HCT116 (cell line): ENCODE data around the gene GRID2. TPM values are rescaled to one million over a fixed set of nuclear protein-coding genes. Genes with fewer than 3 reads are reported as not detected.

Experiments used
- ATAC-seq: fragments of 200-7000 bp; cut with Tn5 transposase; 2 replicates; pipeline ENCODE4 v1.9.1; 2020; ENCODE audit warnings: mild to moderate bottlenecking, moderate library complexity
- BruUV-seq: library from RNA; stranded (reverse); fragments of 400-500 nt; replicated peaks from 2 replicates; lab custom pipeline; 2021; lab: Mats Ljungman, UMichigan
- CTCF ChIA-PET: fragments of 300-600 bp; sonication (Branson Sonifier 250); formaldehyde crosslinking; loops from one replicate; lab custom pipeline; 2021; ENCODE audit warnings: antibody characterized with exemption; lab: Charles Lee
- POLR2A ChIA-PET: fragments of 300-600, 350-600 bp; sonication (Branson Sonifier 250); formaldehyde crosslinking; loops from one replicate; lab custom pipeline; 2021; ENCODE audit warnings: antibody characterized with exemption; lab: Charles Lee
- RAD21 ChIA-PET, 2 experiments: fragments of 300-600 bp; sonication (Branson Sonifier 250); formaldehyde crosslinking; loops; one replicate each; lab custom pipeline; 2023; ENCODE audit warnings: low total read pairs in 2 of 2; ENCODE audit not compliant: uncharacterized antibody in 2 of 2, unreplicated experiment in 2 of 2, low non-redundant PET in 1 of 2; lab: Charles Lee
- DNase-seq: peaks from one replicate; pipeline ENCODE4 v3.0.0-alpha.2; 2010; ENCODE audit warnings: low read depth, low spot score
- H2AFZ ChIP-seq: fragments of 200-600 bp; shearing (Covaris generic), sonication (generic); 2 replicates; pipeline ENCODE4 v1.6.1; 2017; ENCODE audit warnings: low read depth, mixed run types, mixed read lengths, antibody characterized with exemption, low read length; ENCODE audit not compliant: poor library complexity, severe bottlenecking
- H3K27ac ChIP-seq: 2 replicates; pipeline ENCODE4 v1.5.1; 2012; ENCODE audit warnings: low read depth, low read length
- H3K27me3 ChIP-seq: fragments of 200-600 bp; sonication (generic); 2 replicates; pipeline ENCODE4 v1.6.1; 2016; ENCODE audit warnings: mixed run types, low read length, mixed read lengths; ENCODE audit not compliant: insufficient read depth
- H3K36me3 ChIP-seq, 2 experiments: fragments of 200-500 bp in 1 of 2; fragments of 200-600 bp in 1 of 2; sonication (Bioruptor generic) in 1 of 2; sonication (generic) in 1 of 2; 2 replicates each; pipeline versions ENCODE4 v1.5.1 to v1.6.1; 2014 to 2016; ENCODE audit warnings: low read length in 2 of 2, inconsistent platforms in 1 of 2, mixed read lengths in 1 of 2, mixed run types in 1 of 2; ENCODE audit not compliant: insufficient read depth in 2 of 2, control insufficient read depth in 1 of 2
- H3K4me1 ChIP-seq, 2 experiments: fragments of 200-600 bp in 1 of 2; sonication (generic) in 1 of 2; 2 replicates each; pipeline versions ENCODE4 v1.5.1 to v1.6.1; 2012 to 2017; ENCODE audit warnings: low read length in 2 of 2, inconsistent platforms in 1 of 2, mild to moderate bottlenecking in 1 of 2, mixed read lengths in 1 of 2, mixed run types in 1 of 2, moderate library complexity in 1 of 2; ENCODE audit not compliant: insufficient read depth in 2 of 2, control insufficient read depth in 1 of 2
- H3K4me2 ChIP-seq: fragments of 200-600 bp; sonication (generic); 2 replicates; pipeline ENCODE4 v1.6.1; 2017; ENCODE audit warnings: mixed run types, low read length, mixed read lengths
- H3K4me3 ChIP-seq, 2 experiments: fragments of 200-600 bp in 1 of 2; sonication (generic) in 1 of 2; replicated peaks in 1 of 2; 2 replicates each; pipeline ENCODE4 v1.5.1; 2011 to 2016; ENCODE audit warnings: low read length in 2 of 2, control low read depth in 1 of 2, low read depth in 1 of 2, mild to moderate bottlenecking in 1 of 2, mixed read lengths in 1 of 2, mixed run types in 1 of 2
- H3K79me2 ChIP-seq: fragments of 200-600 bp; sonication (generic); 2 replicates; pipeline ENCODE4 v1.6.1; 2017; ENCODE audit warnings: mild to moderate bottlenecking, mixed run types, low read length, moderate library complexity, mixed read lengths; ENCODE audit not compliant: insufficient read depth
- H3K9ac ChIP-seq: fragments of 200-600 bp; sonication (generic); 2 replicates; pipeline ENCODE4 v1.6.1; 2016; ENCODE audit warnings: low read length, mixed read lengths
- H3K9me2 ChIP-seq: fragments of 200-600 bp; sonication (generic), shearing (Covaris generic); 2 replicates; pipeline ENCODE4 v1.6.1; 2017; ENCODE audit warnings: mixed run types, mild to moderate bottlenecking, moderate library complexity; ENCODE audit not compliant: insufficient read depth
- H3K9me3 ChIP-seq, 2 experiments: fragments of 200-500 bp in 1 of 2; fragments of 200-600 bp in 1 of 2; sonication (Bioruptor generic) in 1 of 2; sonication (generic) in 1 of 2; 2 replicates each; pipeline ENCODE4 v1.6.1; 2014 to 2017; ENCODE audit warnings: low read length in 2 of 2, mixed read lengths in 2 of 2, inconsistent platforms in 1 of 2, low read depth in 1 of 2, mild to moderate bottlenecking in 1 of 2, mixed run types in 1 of 2, moderate library complexity in 1 of 2; ENCODE audit not compliant: control insufficient read depth in 1 of 2, insufficient read depth in 1 of 2
- H4K20me1 ChIP-seq: fragments of 200-600 bp; sonication (generic), shearing (Covaris generic); 2 replicates; pipeline ENCODE4 v1.6.1; 2017; ENCODE audit warnings: mixed run types, mild to moderate bottlenecking, moderate library complexity; ENCODE audit not compliant: insufficient read depth
- CBX3 ChIP-seq: IDR thresholded peaks from 2 replicates; pipeline ENCODE4 v1.6.1; 2012; ENCODE audit warnings: low read depth
- CEBPB ChIP-seq: IDR thresholded peaks from 2 replicates; pipeline ENCODE4 v1.6.1; 2012; ENCODE audit warnings: low read depth
- EGR1 ChIP-seq: IDR thresholded peaks from 2 replicates; pipeline ENCODE4 v1.6.1; 2012; ENCODE audit warnings: low read depth
- ELF1 ChIP-seq: IDR thresholded peaks from 2 replicates; pipeline ENCODE4 v1.6.1; 2012; ENCODE audit warnings: low read depth, borderline replicate concordance
- EZH2 ChIP-seq: fragments of 200-600 bp; sonication (generic); IDR thresholded peaks from 2 replicates; pipeline ENCODE4 v1.6.1; 2017; ENCODE audit warnings: antibody characterized with exemption, mixed run types
- EZH2phosphoT487 ChIP-seq: fragments of 200-600 bp; IDR thresholded peaks from 2 replicates; pipeline ENCODE4 v1.6.1; 2018; ENCODE audit warnings: antibody characterized with exemption, borderline replicate concordance
- FOSL1 ChIP-seq: IDR thresholded peaks from 2 replicates; pipeline ENCODE4 v1.6.1; 2012; ENCODE audit warnings: low read depth
- POLR2AphosphoS5 ChIP-seq: IDR thresholded peaks from 2 replicates; pipeline ENCODE4 v1.6.1; 2011; ENCODE audit warnings: mild to moderate bottlenecking, low read depth, low read length, moderate library complexity
- RAD21 ChIP-seq: IDR thresholded peaks from 2 replicates; pipeline ENCODE4 v1.6.1; 2012; ENCODE audit warnings: low read depth, mild to moderate bottlenecking
- SIN3A ChIP-seq: IDR thresholded peaks from 2 replicates; pipeline ENCODE4 v1.6.1; 2012; ENCODE audit warnings: low read depth
- SRF ChIP-seq: IDR thresholded peaks from 2 replicates; pipeline ENCODE4 v1.6.1; 2012; ENCODE audit warnings: low read depth
- TCF7L2 ChIP-seq: IDR thresholded peaks from 2 replicates; pipeline ENCODE4 v1.7.0; 2011; ENCODE audit warnings: borderline replicate concordance, inconsistent platforms; ENCODE audit not compliant: insufficient read depth, insufficient read length; ENCODE audit errors: extremely low read depth
- YY1 ChIP-seq: IDR thresholded peaks from 2 replicates; pipeline ENCODE4 v1.6.1; 2011; ENCODE audit warnings: low read length, low read depth, moderate library complexity, mild to moderate bottlenecking; ENCODE audit not compliant: insufficient replicate concordance; ENCODE audit errors: extremely low read depth
- ZFX ChIP-seq: fragments of 450-650 bp; IDR thresholded peaks from 2 replicates; pipeline ENCODE4 v1.6.1; 2017
- ZNF274 ChIP-seq: fragments of 200-500 bp; sonication (Bioruptor generic); IDR thresholded peaks from 2 replicates; pipeline ENCODE4 v1.6.1; 2014; ENCODE audit warnings: mild to moderate bottlenecking, low read depth, low read length, inconsistent platforms
- intact Hi-C: fragments of 100-400 bp; cut with micrococcal nuclease; formaldehyde crosslinking; loops from 2 replicates; pipeline ENCODE4 v1.10.0; 2022
- total RNA-seq: library from RNA; stranded (reverse); gene quantifications from one replicate; pipeline ENCODE4 v1.2.1, GENCODE V29; 2021; ENCODE audit not compliant: unreplicated experiment
- TF ChIP-seq, protein P1 (sequence below): IDR thresholded peaks from 2 replicates; pipeline ENCODE4 v1.6.1; 2012
- TF ChIP-seq, protein P2 (sequence below), 3 experiments: fragments of 200-600 bp in 1 of 3; sonication (generic) in 1 of 3; IDR thresholded peaks in 2 of 3; conservative IDR thresholded peaks in 1 of 3; 2 replicates each; pipeline ENCODE4 v1.5.1; 2012 to 2017; ENCODE audit warnings: low read depth in 2 of 3, low read length in 2 of 3, antibody characterized with exemption in 1 of 3, borderline replicate concordance in 1 of 3, control low read depth in 1 of 3, mild to moderate bottlenecking in 1 of 3, mixed read lengths in 1 of 3, mixed run types in 1 of 3, moderate library complexity in 1 of 3; ENCODE audit not compliant: insufficient read depth in 1 of 3
- TF ChIP-seq, protein P3 (sequence below): IDR thresholded peaks from 2 replicates; pipeline ENCODE4 v1.6.1; 2012
- TF ChIP-seq, protein P4 (sequence below): IDR thresholded peaks from 2 replicates; pipeline ENCODE4 v1.6.1; 2011; ENCODE audit warnings: mild to moderate bottlenecking, low read length, moderate library complexity; ENCODE audit not compliant: insufficient replicate concordance; ENCODE audit errors: extremely low read depth

The GRID2 gene
- total RNA-seq, 1 experiment from 2014 or later = not detected

DNA sequence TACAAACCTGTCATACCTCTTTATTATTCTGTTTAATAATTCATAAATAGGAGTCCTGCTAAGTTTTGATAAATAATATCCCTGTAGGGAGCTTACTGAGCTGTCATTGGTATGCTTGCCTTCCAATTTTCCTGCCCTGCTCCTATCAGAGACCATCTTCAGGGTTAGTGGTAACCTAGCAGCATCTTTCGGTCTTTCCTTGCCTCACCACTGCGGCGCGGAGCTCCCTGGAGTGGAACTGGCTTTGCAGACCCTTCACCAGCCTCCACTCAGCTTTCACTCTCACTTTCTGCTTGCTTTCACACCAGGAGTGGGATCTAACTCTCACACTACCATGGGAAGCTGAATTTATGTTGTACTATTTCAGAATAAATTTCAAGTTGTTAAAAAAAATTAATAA is 1043.1 kb downstream of the GRID2 start:
- H3K4me2 ChIP-seq = no peak overlapping the region
- DNase-seq = no peak
- no peak overlapping the region for H3K9ac ChIP-seq
- no peak overlapping the region for H3K27ac ChIP-seq
- BruUV-seq = no TSS peak
- H3K36me3 ChIP-seq = no peaks in the 10 kb centered on the region
- no peak for ATAC-seq
- no peak overlapping the region for H3K4me3 ChIP-seq
- no peaks in the 10 kb centered on the region for H3K9me3 ChIP-seq
- TF ChIP-seq RAD21 (no peak), EZH2phosphoT487 (no peak), CEBPB (no peak), SIN3A (no peak), FOSL1 (no peak), SRF (no peak), POLR2AphosphoS5 (no peak), ELF1 (no peak), ZFX (no peak), EGR1 (no peak), EZH2 (no peak), TCF7L2 (no peak), YY1 (no peak), ZNF274 (no peak), CBX3 (no peak)
- TF ChIP-seq, protein P1, sequence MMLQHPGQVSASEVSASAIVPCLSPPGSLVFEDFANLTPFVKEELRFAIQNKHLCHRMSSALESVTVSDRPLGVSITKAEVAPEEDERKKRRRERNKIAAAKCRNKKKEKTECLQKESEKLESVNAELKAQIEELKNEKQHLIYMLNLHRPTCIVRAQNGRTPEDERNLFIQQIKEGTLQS = no peak
- TF ChIP-seq, protein P2, sequence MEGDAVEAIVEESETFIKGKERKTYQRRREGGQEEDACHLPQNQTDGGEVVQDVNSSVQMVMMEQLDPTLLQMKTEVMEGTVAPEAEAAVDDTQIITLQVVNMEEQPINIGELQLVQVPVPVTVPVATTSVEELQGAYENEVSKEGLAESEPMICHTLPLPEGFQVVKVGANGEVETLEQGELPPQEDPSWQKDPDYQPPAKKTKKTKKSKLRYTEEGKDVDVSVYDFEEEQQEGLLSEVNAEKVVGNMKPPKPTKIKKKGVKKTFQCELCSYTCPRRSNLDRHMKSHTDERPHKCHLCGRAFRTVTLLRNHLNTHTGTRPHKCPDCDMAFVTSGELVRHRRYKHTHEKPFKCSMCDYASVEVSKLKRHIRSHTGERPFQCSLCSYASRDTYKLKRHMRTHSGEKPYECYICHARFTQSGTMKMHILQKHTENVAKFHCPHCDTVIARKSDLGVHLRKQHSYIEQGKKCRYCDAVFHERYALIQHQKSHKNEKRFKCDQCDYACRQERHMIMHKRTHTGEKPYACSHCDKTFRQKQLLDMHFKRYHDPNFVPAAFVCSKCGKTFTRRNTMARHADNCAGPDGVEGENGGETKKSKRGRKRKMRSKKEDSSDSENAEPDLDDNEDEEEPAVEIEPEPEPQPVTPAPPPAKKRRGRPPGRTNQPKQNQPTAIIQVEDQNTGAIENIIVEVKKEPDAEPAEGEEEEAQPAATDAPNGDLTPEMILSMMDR (IDR thresholded peaks at IDR 0.05 in 2 of 3, conservative IDR thresholded peaks at IDR 0.05 in 1 of 3; ENCODE audit: borderline replicate concordance in 1 of 3, insufficient read depth in 1 of 3, low read depth in 2 of 3, low read length in 2 of 3) = no peak
- TF ChIP-seq, protein P3, sequence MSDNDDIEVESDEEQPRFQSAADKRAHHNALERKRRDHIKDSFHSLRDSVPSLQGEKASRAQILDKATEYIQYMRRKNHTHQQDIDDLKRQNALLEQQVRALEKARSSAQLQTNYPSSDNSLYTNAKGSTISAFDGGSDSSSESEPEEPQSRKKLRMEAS = no peak
- TF ChIP-seq, protein P4, sequence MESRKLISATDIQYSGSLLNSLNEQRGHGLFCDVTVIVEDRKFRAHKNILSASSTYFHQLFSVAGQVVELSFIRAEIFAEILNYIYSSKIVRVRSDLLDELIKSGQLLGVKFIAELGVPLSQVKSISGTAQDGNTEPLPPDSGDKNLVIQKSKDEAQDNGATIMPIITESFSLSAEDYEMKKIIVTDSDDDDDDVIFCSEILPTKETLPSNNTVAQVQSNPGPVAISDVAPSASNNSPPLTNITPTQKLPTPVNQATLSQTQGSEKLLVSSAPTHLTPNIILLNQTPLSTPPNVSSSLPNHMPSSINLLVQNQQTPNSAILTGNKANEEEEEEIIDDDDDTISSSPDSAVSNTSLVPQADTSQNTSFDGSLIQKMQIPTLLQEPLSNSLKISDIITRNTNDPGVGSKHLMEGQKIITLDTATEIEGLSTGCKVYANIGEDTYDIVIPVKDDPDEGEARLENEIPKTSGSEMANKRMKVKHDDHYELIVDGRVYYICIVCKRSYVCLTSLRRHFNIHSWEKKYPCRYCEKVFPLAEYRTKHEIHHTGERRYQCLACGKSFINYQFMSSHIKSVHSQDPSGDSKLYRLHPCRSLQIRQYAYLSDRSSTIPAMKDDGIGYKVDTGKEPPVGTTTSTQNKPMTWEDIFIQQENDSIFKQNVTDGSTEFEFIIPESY = no peak
- no peaks in the 10 kb centered on the region for H3K79me2 ChIP-seq
- POLR2A ChIA-PET = no interaction called here
- RAD21 ChIA-PET = no interaction called here
- H2AFZ ChIP-seq = no peak overlapping the region
- no peaks in the 10 kb centered on the region for H3K4me1 ChIP-seq
- H3K27me3 ChIP-seq = no peaks in the 10 kb centered on the region
- intact Hi-C loops = no loop called here
- CTCF ChIA-PET = no interaction called here
- no peaks in the 10 kb centered on the region for H4K20me1 ChIP-seq
- no peaks in the 10 kb centered on the region for H3K9me2 ChIP-seq
